Effector memory CD8-positive, alpha-beta T cell (primary cell): ENCODE data around the gene TEX11.

Experiments
- ATAC-seq: fragments of 150-1000 bp; cut with Tn5 transposase; replicated peaks from 2 replicates; pipeline ENCODE4 v1.10.0; 2021; ENCODE audit warnings: mild to moderate bottlenecking, moderate library complexity
- DNase-seq, 3 experiments: peaks; one replicate each; pipeline ENCODE4 v3.0.0; 2021
- H3K27ac Mint-ChIP-seq, 2 donors: one replicate each; pipeline ENCODE4 v1.8.0; 2022; ENCODE audit warnings: mild to moderate bottlenecking in 2 of 2, mixed read lengths in 2 of 2, moderate library complexity in 2 of 2
- H3K27me3 Mint-ChIP-seq, 2 donors: one replicate each; pipeline ENCODE4 v1.8.0; 2022; ENCODE audit warnings: mixed read lengths in 2 of 2
- H3K36me3 Mint-ChIP-seq: one replicate; pipeline ENCODE4 v1.8.0; 2022; ENCODE audit warnings: mild to moderate bottlenecking, moderate library complexity, mixed read lengths; ENCODE audit not compliant: insufficient read depth
- H3K4me1 Mint-ChIP-seq, 2 donors: one replicate each; pipeline ENCODE4 v1.8.0; 2022; ENCODE audit warnings: low read depth in 2 of 2, mixed read lengths in 2 of 2
- H3K4me3 Mint-ChIP-seq, 2 donors: one replicate each; pipeline ENCODE4 v1.8.0; 2022; ENCODE audit warnings: mild to moderate bottlenecking in 2 of 2, mixed read lengths in 2 of 2, moderate library complexity in 2 of 2
- H3K9me3 Mint-ChIP-seq, 2 donors: one replicate each; pipeline ENCODE4 v1.8.0; 2022; ENCODE audit warnings: mixed read lengths in 2 of 2

Gene TEX11

DNA sequence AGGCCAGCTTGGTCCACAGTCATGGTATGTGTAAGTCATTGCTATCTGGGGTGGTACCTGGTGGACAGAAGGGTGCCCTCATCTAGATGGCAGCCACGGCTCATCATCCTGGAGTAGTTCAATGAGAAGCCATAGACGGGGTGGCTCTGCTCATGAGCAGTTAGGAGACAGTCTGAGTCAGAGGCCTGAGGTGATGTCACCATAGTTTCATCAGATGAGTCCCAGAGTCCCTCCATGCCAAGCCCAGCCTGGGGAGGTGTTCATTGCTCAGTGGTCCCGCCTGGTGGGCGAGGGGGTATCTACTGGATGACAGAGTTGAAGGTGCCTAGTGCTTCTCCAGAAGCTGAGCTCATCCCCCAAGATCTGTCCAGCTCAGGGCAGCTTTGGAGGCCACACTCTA is 414.1 kb downstream of the TEX11 start:
- ATAC-seq: no peak
- Mint-ChIP-seq H3K27ac (no peak overlapping the region), H3K4me3 (no peak overlapping the region), H3K4me1 (peaks cover 0 to 4% of the 10 kb centered on the region in 2 donors), H3K9me3 (no peaks in the 10 kb centered on the region), H3K36me3 (peaks cover 33% of the 10 kb centered on the region), H3K27me3 (no peaks in the 10 kb centered on the region)
- DNase-seq: no peak

DNA sequence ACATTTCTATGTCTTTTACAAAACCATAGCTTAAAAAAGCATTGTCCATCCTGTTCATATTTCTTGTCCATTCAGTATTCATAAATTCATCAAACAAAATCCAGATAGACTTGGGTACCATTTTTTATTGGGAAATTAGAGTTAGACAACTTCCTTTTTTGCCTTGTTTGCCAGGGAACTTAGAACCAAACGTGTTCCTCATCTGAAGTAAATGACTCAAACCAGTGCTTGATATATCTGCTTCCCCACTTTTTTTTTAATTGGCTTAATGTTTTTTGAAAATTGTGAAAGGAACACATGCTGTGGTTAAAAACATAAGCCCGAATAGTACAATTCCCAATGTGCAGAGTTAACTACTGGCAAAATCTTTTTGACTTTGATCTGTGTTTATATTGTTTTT is 419.7 kb downstream of the TEX11 start:
- no peaks in the 10 kb centered on the region for H3K9me3 Mint-ChIP-seq
- H3K36me3 Mint-ChIP-seq: peaks cover 48% of the 10 kb centered on the region
- H3K27ac Mint-ChIP-seq: no peak overlapping the region
- ATAC-seq (no peak), DNase-seq (no peak)
- peaks cover 0 to 4% of the 10 kb centered on the region in 2 donors for H3K4me1 Mint-ChIP-seq
- no peaks in the 10 kb centered on the region for H3K27me3 Mint-ChIP-seq
- no peak overlapping the region for H3K4me3 Mint-ChIP-seq

DNA sequence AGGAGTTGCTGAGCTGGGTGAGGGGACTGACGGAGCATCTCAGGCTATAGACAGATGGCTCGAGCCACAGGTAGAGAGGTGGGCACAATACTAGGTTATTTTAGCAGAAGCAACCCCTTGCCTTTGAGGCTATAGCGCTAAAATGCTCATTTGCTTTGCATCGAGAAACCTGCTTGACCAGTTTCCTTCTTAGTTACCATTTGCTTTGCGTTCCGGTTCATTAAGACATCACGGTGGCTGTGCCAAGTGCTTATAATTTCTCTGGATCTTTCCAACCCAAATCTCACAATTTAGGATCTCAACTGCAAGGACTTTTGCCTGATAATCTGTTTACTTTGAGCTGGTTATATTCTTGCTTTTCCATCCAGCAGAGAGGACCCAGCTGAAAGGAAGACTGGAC is 423.0 kb downstream of the TEX11 start:
- H3K27ac Mint-ChIP-seq: no peak overlapping the region
- H3K36me3 Mint-ChIP-seq: peaks cover 20% of the 10 kb centered on the region
- H3K4me1 Mint-ChIP-seq: peaks cover 0 to 4% of the 10 kb centered on the region in 2 donors
- H3K9me3 Mint-ChIP-seq: no peaks in the 10 kb centered on the region
- no peak for ATAC-seq
- DNase-seq: no peak
- no peaks in the 10 kb centered on the region for H3K27me3 Mint-ChIP-seq
- no peak overlapping the region for H3K4me3 Mint-ChIP-seq

- no peak for DNase-seq
- H3K27ac Mint-ChIP-seq: no peak overlapping the region
- no peaks in the 10 kb centered on the region for H3K9me3 Mint-ChIP-seq
- H3K27me3 Mint-ChIP-seq: no peaks in the 10 kb centered on the region
- peaks cover 15% of the 10 kb centered on the region for H3K36me3 Mint-ChIP-seq
- no peak for ATAC-seq
- H3K4me1 Mint-ChIP-seq: no peaks in the 10 kb centered on the region
- no peak overlapping the region for H3K4me3 Mint-ChIP-seq
These were observed 426.2 kb downstream of the TEX11 start for GRCh38 chrX:70482300-70482699.

GRCh38 chrX:70481471-70482270 is 426.8 kb downstream of the TEX11 start:
- Mint-ChIP-seq H3K27me3 (no peaks in the 10 kb centered on the region), H3K36me3 (peaks cover 15% of the 10 kb centered on the region), H3K27ac (peak overlapping the region in 1 of 2 donors; percentile 62)

GRCh38 chrX:70480660-70481018 is 427.9 kb downstream of the TEX11 start:
- Mint-ChIP-seq H3K4me3 (no peak overlapping the region), H3K4me1 (no peaks in the 10 kb centered on the region), H3K27me3 (no peaks in the 10 kb centered on the region), H3K9me3 (no peaks in the 10 kb centered on the region), H3K27ac (no peak overlapping the region), H3K36me3 (peaks cover 10% of the 10 kb centered on the region)
- DNase-seq (no peak), ATAC-seq (no peak)

More at GRCh38 chrX:70481471-70482270, 426.8 kb downstream of the TEX11 start:
- ATAC-seq (no peak), DNase-seq (no peak)
- Mint-ChIP-seq H3K9me3 (no peaks in the 10 kb centered on the region), H3K4me3 (no peak overlapping the region), H3K4me1 (no peaks in the 10 kb centered on the region)

DNA sequence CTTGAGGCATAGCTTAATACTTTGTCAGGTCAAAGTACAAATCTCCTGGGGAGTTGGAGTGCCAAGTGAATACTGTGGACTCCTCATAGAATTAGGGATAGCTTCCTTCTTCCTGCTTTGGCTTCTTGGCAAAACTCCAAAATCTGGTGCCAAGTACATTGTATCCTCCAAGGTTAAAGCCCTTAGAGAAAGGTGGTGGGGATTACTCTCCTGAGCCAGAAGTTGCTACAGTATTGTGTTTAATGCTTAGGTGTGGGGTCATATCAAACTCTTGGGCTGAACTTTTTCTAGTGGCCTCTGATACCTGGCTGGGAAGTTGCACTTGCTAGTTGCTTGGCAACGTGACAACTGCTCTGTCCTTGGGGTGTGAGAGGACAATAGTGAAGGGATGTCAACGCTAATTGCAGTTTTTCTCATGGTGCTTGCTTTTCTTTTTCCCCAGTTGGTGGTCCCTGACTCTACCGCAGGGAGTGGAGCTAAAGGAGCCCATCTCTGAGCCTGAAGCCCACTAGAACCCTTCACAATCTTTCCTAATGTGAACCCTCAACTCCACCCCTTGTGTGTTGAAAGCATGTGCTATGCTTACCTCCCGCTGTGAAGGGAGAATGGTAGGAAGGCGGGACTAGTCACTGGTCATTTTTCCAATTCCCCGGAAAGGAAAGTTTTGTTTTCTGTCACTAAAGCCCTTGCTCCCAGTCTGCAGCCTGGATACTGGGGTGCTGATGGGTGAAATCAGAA is 428.4 kb downstream of the TEX11 start:
- DNase-seq (no peak), ATAC-seq (no peak)
- no peaks in the 10 kb centered on the region for H3K4me1 Mint-ChIP-seq
- H3K36me3 Mint-ChIP-seq: peaks cover 7% of the 10 kb centered on the region
- H3K9me3 Mint-ChIP-seq: no peaks in the 10 kb centered on the region
- H3K4me3 Mint-ChIP-seq: no peak overlapping the region
- H3K27ac Mint-ChIP-seq: no peak overlapping the region
- no peaks in the 10 kb centered on the region for H3K27me3 Mint-ChIP-seq

- Mint-ChIP-seq H3K4me1 (no peaks in the 10 kb centered on the region), H3K27me3 (no peaks in the 10 kb centered on the region), H3K27ac (no peak overlapping the region), H3K36me3 (peaks cover 4% of the 10 kb centered on the region), H3K9me3 (no peaks in the 10 kb centered on the region), H3K4me3 (no peak overlapping the region)
- DNase-seq (no peak), ATAC-seq (no peak)
These were observed 429.1 kb downstream of the TEX11 start for GRCh38 chrX:70479247-70479921.
